HepG2 (cell line): ENCODE results near the gene PRSS48. TPM values are rescaled to one million over a fixed set of nuclear protein-coding genes. Genes with fewer than 3 reads are reported as not detected.

ENCODE experiments used
- ATF1 ChIP-seq: IDR thresholded peaks from 2 replicates; pipeline ENCODE4 v1.6.1; 2016; ENCODE audit warnings: mild to moderate bottlenecking, control low read depth
- BCL6 ChIP-seq: IDR thresholded peaks from 2 replicates; pipeline ENCODE4 v1.6.1; 2016; ENCODE audit warnings: missing genetic modification reagents, missing compliant biosample characterization
- HNF4G ChIP-seq, 2 experiments: sonication (generic) in 1 of 2; formaldehyde crosslinking in 1 of 2; IDR thresholded peaks; 2 replicates each; pipeline versions ENCODE4 v1.4.0 to v1.6.1; 2011 to 2020; ENCODE audit warnings: borderline replicate concordance in 2 of 2, low read depth in 2 of 2, mild to moderate bottlenecking in 2 of 2, low read length in 1 of 2, missing genetic modification reagents in 1 of 2, moderate library complexity in 1 of 2
- KLF6 ChIP-seq: IDR thresholded peaks from 2 replicates; pipeline ENCODE4 v1.8.0; 2016; ENCODE audit warnings: missing biosample characterization, missing genetic modification reagents
- MAFF ChIP-seq: IDR thresholded peaks from 2 replicates; pipeline ENCODE4 v1.6.1; 2011; ENCODE audit warnings: low read depth, low read length, improper control_type of control experiment
- MED1 ChIP-seq: sonication (generic); formaldehyde crosslinking; IDR thresholded peaks from 2 replicates; pipeline ENCODE4 v1.4.0; 2020; ENCODE audit warnings: missing genetic modification reagents
- REXO4 ChIP-seq: sonication (generic); formaldehyde crosslinking; IDR thresholded peaks from 2 replicates; pipeline ENCODE4 v1.8.0; 2022; ENCODE audit warnings: missing genetic modification reagents, mild to moderate bottlenecking, borderline replicate concordance
- ZNF292 ChIP-seq: sonication (generic); formaldehyde crosslinking; IDR thresholded peaks from 2 replicates; pipeline ENCODE4 v1.8.1; 2022; ENCODE audit warnings: mild to moderate bottlenecking, low read depth, missing genetic modification reagents, borderline replicate concordance
- ZNF788 ChIP-seq: sonication (generic); formaldehyde crosslinking; IDR thresholded peaks from 2 replicates; pipeline ENCODE4 v1.5.0; 2020; ENCODE audit warnings: mild to moderate bottlenecking, missing genetic modification reagents, borderline replicate concordance
- ZNF792 ChIP-seq: IDR thresholded peaks from 2 replicates; pipeline ENCODE4 v1.6.1; 2016
- polyA plus RNA-seq, 8 experiments: library from polyadenylated mRNA; depleted of rRNA in 3 of 8; stranded (reverse) in 7 of 8; unstranded in 1 of 8; fragments of >200 nt; fragmentation: Illumina TruSeq in 4 of 8; extraction: Trizol in 4 of 8; gene quantifications; 2 replicates each; pipeline versions ENCODE4 v1.2.1 to v1.2.3, GENCODE V29; 2011 to 2016; ENCODE audit warnings: low read depth in 4 of 8, missing spikeins in 1 of 8, mixed read lengths in 1 of 8; ENCODE audit not compliant: insufficient read depth in 1 of 8
- total RNA-seq, 5 experiments: library from RNA; depleted of rRNA; stranded (reverse); fragments of >200 nt; fragmentation: Illumina TruSeq; extraction: Trizol; gene quantifications; 2 replicates each; pipeline ENCODE4 v1.2.3, GENCODE V29; 2016; ENCODE audit warnings: low read depth in 1 of 5
- TF ChIP-seq, protein P1 (sequence below): sonication (generic); formaldehyde crosslinking; IDR thresholded peaks from 2 replicates; pipeline ENCODE4 v1.4.0; 2020; ENCODE audit warnings: missing genetic modification reagents, borderline replicate concordance
- TF ChIP-seq, protein P2 (sequence below): IDR thresholded peaks from 2 replicates; pipeline ENCODE4 v1.6.1; 2016; ENCODE audit warnings: low read depth, missing genetic modification reagents, missing compliant biosample characterization
- TF ChIP-seq, protein P3 (sequence below): IDR thresholded peaks from 2 replicates; pipeline ENCODE4 v1.4.0; 2020; ENCODE audit warnings: mild to moderate bottlenecking, missing genetic modification reagents

PRSS48 gene
- total and polyA plus RNA-seq, 2 of the 13 experiments (the other 11 are each of a cell fraction or from before 2014, with no cell fraction given): not detected

DNA sequence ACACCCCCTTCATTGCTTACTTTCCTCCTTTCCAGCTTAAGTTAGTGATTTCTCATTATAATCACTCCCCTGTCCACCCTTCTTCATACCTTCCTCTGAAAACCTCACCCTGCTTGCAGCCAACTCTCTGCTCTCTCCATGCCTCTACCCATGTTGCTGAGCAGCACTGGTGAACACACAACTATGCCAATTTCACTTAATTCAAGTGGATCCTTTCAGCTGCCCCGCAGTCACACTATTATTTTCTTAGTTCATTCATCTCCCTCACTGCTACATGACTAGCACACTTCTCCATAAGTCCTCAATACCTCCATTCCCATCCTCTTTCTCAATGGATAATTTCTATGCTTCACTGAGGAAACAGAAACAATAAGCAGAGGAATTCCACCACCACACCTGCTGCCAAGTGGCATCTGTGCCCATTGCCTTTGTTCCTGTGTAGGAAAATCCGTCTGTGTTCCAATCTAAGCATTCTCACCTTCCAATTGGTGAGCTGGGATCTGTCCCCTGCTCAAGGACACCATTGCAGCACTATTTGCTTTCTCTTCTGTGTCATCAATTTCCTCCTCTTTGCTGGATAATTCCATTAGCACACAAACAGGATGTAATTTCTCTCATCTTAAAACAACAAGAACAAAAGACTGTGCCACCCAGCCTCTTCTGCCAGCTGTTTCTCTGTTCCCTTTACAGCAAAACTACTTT, 25.2 kb upstream of the PRSS48 start (continued):
- TF ChIP-seq, protein P1, sequence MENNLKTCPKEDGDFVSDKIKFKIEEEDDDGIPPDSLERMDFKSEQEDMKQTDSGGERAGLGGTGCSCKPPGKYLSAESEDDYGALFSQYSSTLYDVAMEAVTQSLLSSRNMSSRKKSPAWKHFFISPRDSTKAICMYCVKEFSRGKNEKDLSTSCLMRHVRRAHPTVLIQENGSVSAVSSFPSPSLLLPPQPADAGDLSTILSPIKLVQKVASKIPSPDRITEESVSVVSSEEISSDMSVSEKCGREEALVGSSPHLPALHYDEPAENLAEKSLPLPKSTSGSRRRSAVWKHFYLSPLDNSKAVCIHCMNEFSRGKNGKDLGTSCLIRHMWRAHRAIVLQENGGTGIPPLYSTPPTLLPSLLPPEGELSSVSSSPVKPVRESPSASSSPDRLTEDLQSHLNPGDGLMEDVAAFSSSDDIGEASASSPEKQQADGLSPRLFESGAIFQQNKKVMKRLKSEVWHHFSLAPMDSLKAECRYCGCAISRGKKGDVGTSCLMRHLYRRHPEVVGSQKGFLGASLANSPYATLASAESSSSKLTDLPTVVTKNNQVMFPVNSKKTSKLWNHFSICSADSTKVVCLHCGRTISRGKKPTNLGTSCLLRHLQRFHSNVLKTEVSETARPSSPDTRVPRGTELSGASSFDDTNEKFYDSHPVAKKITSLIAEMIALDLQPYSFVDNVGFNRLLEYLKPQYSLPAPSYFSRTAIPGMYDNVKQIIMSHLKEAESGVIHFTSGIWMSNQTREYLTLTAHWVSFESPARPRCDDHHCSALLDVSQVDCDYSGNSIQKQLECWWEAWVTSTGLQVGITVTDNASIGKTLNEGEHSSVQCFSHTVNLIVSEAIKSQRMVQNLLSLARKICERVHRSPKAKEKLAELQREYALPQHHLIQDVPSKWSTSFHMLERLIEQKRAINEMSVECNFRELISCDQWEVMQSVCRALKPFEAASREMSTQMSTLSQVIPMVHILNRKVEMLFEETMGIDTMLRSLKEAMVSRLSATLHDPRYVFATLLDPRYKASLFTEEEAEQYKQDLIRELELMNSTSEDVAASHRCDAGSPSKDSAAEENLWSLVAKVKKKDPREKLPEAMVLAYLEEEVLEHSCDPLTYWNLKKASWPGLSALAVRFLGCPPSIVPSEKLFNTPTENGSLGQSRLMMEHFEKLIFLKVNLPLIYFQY (CRISPR knock-in tag): no peak
- TF ChIP-seq ZNF792 (CRISPR knock-in tag): 0 out of 2 replicates have a peak, but pooled peaks have one; percentile 41
- TF ChIP-seq HNF4G (IDR thresholded peaks at IDR 0.05; ENCODE audit: borderline replicate concordance, low read depth, low read length): peak; percentile 13; the same call in 1 of the 2 replicates
- TF ChIP-seq HNF4G (CRISPR knock-in tag; IDR thresholded peaks at IDR 0.05; ENCODE audit: borderline replicate concordance, low read depth): 0 out of 2 replicates have a peak, but pooled peaks have one; percentile 56
- TF ChIP-seq ZNF292 (CRISPR knock-in tag): peak; percentile 66; the same call in 1 of the 2 replicates
- TF ChIP-seq REXO4 (CRISPR knock-in tag): no peak
- TF ChIP-seq KLF6 (CRISPR knock-in tag): peak; percentile 34; the same call in 1 of the 2 replicates
- no peak for TF ChIP-seq ATF1 (CRISPR knock-in tag)
- TF ChIP-seq, protein P2, sequence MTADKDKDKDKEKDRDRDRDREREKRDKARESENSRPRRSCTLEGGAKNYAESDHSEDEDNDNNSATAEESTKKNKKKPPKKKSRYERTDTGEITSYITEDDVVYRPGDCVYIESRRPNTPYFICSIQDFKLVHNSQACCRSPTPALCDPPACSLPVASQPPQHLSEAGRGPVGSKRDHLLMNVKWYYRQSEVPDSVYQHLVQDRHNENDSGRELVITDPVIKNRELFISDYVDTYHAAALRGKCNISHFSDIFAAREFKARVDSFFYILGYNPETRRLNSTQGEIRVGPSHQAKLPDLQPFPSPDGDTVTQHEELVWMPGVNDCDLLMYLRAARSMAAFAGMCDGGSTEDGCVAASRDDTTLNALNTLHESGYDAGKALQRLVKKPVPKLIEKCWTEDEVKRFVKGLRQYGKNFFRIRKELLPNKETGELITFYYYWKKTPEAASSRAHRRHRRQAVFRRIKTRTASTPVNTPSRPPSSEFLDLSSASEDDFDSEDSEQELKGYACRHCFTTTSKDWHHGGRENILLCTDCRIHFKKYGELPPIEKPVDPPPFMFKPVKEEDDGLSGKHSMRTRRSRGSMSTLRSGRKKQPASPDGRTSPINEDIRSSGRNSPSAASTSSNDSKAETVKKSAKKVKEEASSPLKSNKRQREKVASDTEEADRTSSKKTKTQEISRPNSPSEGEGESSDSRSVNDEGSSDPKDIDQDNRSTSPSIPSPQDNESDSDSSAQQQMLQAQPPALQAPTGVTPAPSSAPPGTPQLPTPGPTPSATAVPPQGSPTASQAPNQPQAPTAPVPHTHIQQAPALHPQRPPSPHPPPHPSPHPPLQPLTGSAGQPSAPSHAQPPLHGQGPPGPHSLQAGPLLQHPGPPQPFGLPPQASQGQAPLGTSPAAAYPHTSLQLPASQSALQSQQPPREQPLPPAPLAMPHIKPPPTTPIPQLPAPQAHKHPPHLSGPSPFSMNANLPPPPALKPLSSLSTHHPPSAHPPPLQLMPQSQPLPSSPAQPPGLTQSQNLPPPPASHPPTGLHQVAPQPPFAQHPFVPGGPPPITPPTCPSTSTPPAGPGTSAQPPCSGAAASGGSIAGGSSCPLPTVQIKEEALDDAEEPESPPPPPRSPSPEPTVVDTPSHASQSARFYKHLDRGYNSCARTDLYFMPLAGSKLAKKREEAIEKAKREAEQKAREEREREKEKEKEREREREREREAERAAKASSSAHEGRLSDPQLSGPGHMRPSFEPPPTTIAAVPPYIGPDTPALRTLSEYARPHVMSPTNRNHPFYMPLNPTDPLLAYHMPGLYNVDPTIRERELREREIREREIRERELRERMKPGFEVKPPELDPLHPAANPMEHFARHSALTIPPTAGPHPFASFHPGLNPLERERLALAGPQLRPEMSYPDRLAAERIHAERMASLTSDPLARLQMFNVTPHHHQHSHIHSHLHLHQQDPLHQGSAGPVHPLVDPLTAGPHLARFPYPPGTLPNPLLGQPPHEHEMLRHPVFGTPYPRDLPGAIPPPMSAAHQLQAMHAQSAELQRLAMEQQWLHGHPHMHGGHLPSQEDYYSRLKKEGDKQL (CRISPR knock-in tag): peak; percentile 50; the same call in 1 of the 2 replicates
- peak; percentile 46; the same call in 1 of the 2 replicates for TF ChIP-seq ZNF788 (CRISPR knock-in tag)
- TF ChIP-seq MAFF: peak; percentile 48; the same call in 1 of the 2 replicates
- TF ChIP-seq BCL6 (CRISPR knock-in tag): peak; percentile 65; the same call in 1 of the 2 replicates
- peak; percentile 90 for TF ChIP-seq MED1 (CRISPR knock-in tag)
- TF ChIP-seq, protein P3, sequence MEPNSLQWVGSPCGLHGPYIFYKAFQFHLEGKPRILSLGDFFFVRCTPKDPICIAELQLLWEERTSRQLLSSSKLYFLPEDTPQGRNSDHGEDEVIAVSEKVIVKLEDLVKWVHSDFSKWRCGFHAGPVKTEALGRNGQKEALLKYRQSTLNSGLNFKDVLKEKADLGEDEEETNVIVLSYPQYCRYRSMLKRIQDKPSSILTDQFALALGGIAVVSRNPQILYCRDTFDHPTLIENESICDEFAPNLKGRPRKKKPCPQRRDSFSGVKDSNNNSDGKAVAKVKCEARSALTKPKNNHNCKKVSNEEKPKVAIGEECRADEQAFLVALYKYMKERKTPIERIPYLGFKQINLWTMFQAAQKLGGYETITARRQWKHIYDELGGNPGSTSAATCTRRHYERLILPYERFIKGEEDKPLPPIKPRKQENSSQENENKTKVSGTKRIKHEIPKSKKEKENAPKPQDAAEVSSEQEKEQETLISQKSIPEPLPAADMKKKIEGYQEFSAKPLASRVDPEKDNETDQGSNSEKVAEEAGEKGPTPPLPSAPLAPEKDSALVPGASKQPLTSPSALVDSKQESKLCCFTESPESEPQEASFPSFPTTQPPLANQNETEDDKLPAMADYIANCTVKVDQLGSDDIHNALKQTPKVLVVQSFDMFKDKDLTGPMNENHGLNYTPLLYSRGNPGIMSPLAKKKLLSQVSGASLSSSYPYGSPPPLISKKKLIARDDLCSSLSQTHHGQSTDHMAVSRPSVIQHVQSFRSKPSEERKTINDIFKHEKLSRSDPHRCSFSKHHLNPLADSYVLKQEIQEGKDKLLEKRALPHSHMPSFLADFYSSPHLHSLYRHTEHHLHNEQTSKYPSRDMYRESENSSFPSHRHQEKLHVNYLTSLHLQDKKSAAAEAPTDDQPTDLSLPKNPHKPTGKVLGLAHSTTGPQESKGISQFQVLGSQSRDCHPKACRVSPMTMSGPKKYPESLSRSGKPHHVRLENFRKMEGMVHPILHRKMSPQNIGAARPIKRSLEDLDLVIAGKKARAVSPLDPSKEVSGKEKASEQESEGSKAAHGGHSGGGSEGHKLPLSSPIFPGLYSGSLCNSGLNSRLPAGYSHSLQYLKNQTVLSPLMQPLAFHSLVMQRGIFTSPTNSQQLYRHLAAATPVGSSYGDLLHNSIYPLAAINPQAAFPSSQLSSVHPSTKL: peak; percentile 95
- TF ChIP-seq, all 625 proteins: peak for 119
